ENCODE measurements around the gene PDE1C.
A peak's percentile ranks its signal among the peaks of the same experiment; 100 is the strongest.

PDE1C gene

GRCh38 chr7:32036557-32036956 lies 33.6 kb downstream of the PDE1C start:
- Histone ChIP-seq H3K4me2 (ENCODE audit: low read length, poor library complexity, severe bottlenecking) (no peak overlapping the region), H3K14ac (ENCODE audit: low read length in 2 of 2) (no peak overlapping the region), H2BK15ac (ENCODE audit: low read depth, poor library complexity, severe bottlenecking) (no peak overlapping the region), H4K8ac (ENCODE audit: low read length) (no peak overlapping the region), H3K23ac (ENCODE audit: low read length in 2 of 2) (no peak overlapping the region), H3K36me3 (ENCODE audit: control insufficient read depth in 1 of 2, insufficient read depth in 2 of 2, low read depth in 1 of 2, low read length in 2 of 2) (peaks cover 0 to 7% of the 10 kb centered on the region in 2 experiments), H3K9ac (ENCODE audit: low read length) (no peak overlapping the region), H2BK12ac (ENCODE audit: low read length in 2 of 2) (no peak overlapping the region), H3K27me3 (ENCODE audit: control insufficient read depth in 1 of 2, insufficient read depth in 1 of 2, low read length in 2 of 2) (no peaks in the 10 kb centered on the region), H3K4me1 (ENCODE audit: control insufficient read depth, insufficient read depth, low read depth, low read length) (peaks cover 1% of the 10 kb centered on the region), H3K27ac (ENCODE audit: low read length, poor library complexity, severe bottlenecking) (peak overlapping the region; percentile 42), H3K79me1 (replicated peaks; ENCODE audit: low read length, poor library complexity, severe bottlenecking) (peaks cover 29% of the 10 kb centered on the region), H2AK5ac (ENCODE audit: low read length, severe bottlenecking) (no peak overlapping the region), H3K4ac (ENCODE audit: low read depth in 1 of 2, low read length in 2 of 2) (no peak overlapping the region), H2BK5ac (ENCODE audit: low read depth, low read length, poor library complexity, severe bottlenecking) (no peak overlapping the region), H3K4me3 (ENCODE audit: insufficient read depth in 1 of 2, low read depth in 1 of 2, low read length in 2 of 2) (no peak overlapping the region), H4K91ac (ENCODE audit: low read length) (no peak overlapping the region), H2AFZ (ENCODE audit: low read depth, low read length) (no peak overlapping the region), H3K9me3 (ENCODE audit: control insufficient read depth, low read length) (no peaks in the 10 kb centered on the region), H3K18ac (ENCODE audit: low read depth in 1 of 2, low read length in 2 of 2) (no peak overlapping the region), H2BK120ac (ENCODE audit: low read depth, low read length) (no peak overlapping the region)
- no CpG with 5 or more reads among the region's 2 CpGs for WGBS
- peak; percentile 61 for DNase-seq

GRCh38 chr7:32034052-32034451 lies 36.2 kb downstream of the PDE1C start:
- Histone ChIP-seq H3K18ac (ENCODE audit: low read depth in 1 of 2, low read length in 2 of 2) (no peak overlapping the region), H2BK12ac (ENCODE audit: low read length in 2 of 2) (no peak overlapping the region), H2AFZ (ENCODE audit: low read depth, low read length) (no peak overlapping the region), H3K4me2 (ENCODE audit: low read length, poor library complexity, severe bottlenecking) (no peak overlapping the region), H2BK15ac (ENCODE audit: low read depth, poor library complexity, severe bottlenecking) (no peak overlapping the region), H3K4me1 (ENCODE audit: control insufficient read depth, insufficient read depth, low read depth, low read length) (peaks cover 1% of the 10 kb centered on the region), H3K36me3 (ENCODE audit: control insufficient read depth in 1 of 2, insufficient read depth in 2 of 2, low read depth in 1 of 2, low read length in 2 of 2) (peaks cover 0 to 4% of the 10 kb centered on the region in 2 experiments), H3K14ac (ENCODE audit: low read length in 2 of 2) (no peak overlapping the region), H4K91ac (ENCODE audit: low read length) (no peak overlapping the region), H3K27me3 (ENCODE audit: control insufficient read depth in 1 of 2, insufficient read depth in 1 of 2, low read length in 2 of 2) (no peaks in the 10 kb centered on the region), H3K9me3 (ENCODE audit: control insufficient read depth, low read length) (no peaks in the 10 kb centered on the region), H2AK5ac (ENCODE audit: low read length, severe bottlenecking) (peak overlapping the region; percentile 1), H3K23ac (ENCODE audit: low read length in 2 of 2) (no peak overlapping the region), H3K79me1 (replicated peaks; ENCODE audit: low read length, poor library complexity, severe bottlenecking) (peaks cover 21% of the 10 kb centered on the region), H2BK120ac (ENCODE audit: low read depth, low read length) (no peak overlapping the region), H2BK5ac (ENCODE audit: low read depth, low read length, poor library complexity, severe bottlenecking) (no peak overlapping the region), H3K27ac (ENCODE audit: low read length, poor library complexity, severe bottlenecking) (no peak overlapping the region), H3K4ac (ENCODE audit: low read depth in 1 of 2, low read length in 2 of 2) (no peak overlapping the region), H4K8ac (ENCODE audit: low read length) (no peak overlapping the region), H3K4me3 (ENCODE audit: insufficient read depth in 1 of 2, low read depth in 1 of 2, low read length in 2 of 2) (no peak overlapping the region), H3K9ac (ENCODE audit: low read length) (no peak overlapping the region)
- WGBS: 100% methylated on average over 1 of the region's 2 CpGs
- DNase-seq: no peak

- no peak overlapping the region for H3K4me3 ChIP-seq (ENCODE audit: insufficient read depth in 1 of 2, low read depth in 1 of 2, low read length in 2 of 2)
- WGBS: 84% methylated on average over 1 of the region's 3 CpGs
- no peak overlapping the region for H2BK5ac ChIP-seq (ENCODE audit: low read depth, low read length, poor library complexity, severe bottlenecking)
- peaks cover 1% of the 10 kb centered on the region for H3K4me1 ChIP-seq (ENCODE audit: control insufficient read depth, insufficient read depth, low read depth, low read length)
- no peak overlapping the region for H3K4me2 ChIP-seq (ENCODE audit: low read length, poor library complexity, severe bottlenecking)
- peaks cover 0 to 4% of the 10 kb centered on the region in 2 experiments for H3K36me3 ChIP-seq (ENCODE audit: control insufficient read depth in 1 of 2, insufficient read depth in 2 of 2, low read depth in 1 of 2, low read length in 2 of 2)
- no peak overlapping the region for H2BK12ac ChIP-seq (ENCODE audit: low read length in 2 of 2)
- H2AK5ac ChIP-seq (ENCODE audit: low read length, severe bottlenecking): peak overlapping the region; percentile 50
- H3K4ac ChIP-seq (ENCODE audit: low read depth in 1 of 2, low read length in 2 of 2): no peak overlapping the region
- no peak overlapping the region for H3K14ac ChIP-seq (ENCODE audit: low read length in 2 of 2)
- H3K9ac ChIP-seq (ENCODE audit: low read length): no peak overlapping the region
- no peak overlapping the region for H2BK15ac ChIP-seq (ENCODE audit: low read depth, poor library complexity, severe bottlenecking)
- no peak overlapping the region for H4K8ac ChIP-seq (ENCODE audit: low read length)
- DNase-seq: no peak
- no peak overlapping the region for H3K23ac ChIP-seq (ENCODE audit: low read length in 2 of 2)
- no peak overlapping the region for H3K27ac ChIP-seq (ENCODE audit: low read length, poor library complexity, severe bottlenecking)
- no peak overlapping the region for H4K91ac ChIP-seq (ENCODE audit: low read length)
- no peak overlapping the region for H2BK120ac ChIP-seq (ENCODE audit: low read depth, low read length)
- H3K18ac ChIP-seq (ENCODE audit: low read depth in 1 of 2, low read length in 2 of 2): no peak overlapping the region
- no peak overlapping the region for H2AFZ ChIP-seq (ENCODE audit: low read depth, low read length)
- peaks cover 19% of the 10 kb centered on the region for H3K79me1 ChIP-seq (replicated peaks; ENCODE audit: low read length, poor library complexity, severe bottlenecking)
- no peaks in the 10 kb centered on the region for H3K9me3 ChIP-seq (ENCODE audit: control insufficient read depth, low read length)
- H3K27me3 ChIP-seq (ENCODE audit: control insufficient read depth in 1 of 2, insufficient read depth in 1 of 2, low read length in 2 of 2): no peaks in the 10 kb centered on the region
Observed at GRCh38 chr7:32033006-32033405, 37.2 kb downstream of the PDE1C start.

- H2BK15ac ChIP-seq (ENCODE audit: low read depth, poor library complexity, severe bottlenecking): no peak overlapping the region
- H3K4me2 ChIP-seq (ENCODE audit: low read length, poor library complexity, severe bottlenecking): no peak overlapping the region
- DNase-seq: no peak
- H4K91ac ChIP-seq (ENCODE audit: low read length): peak overlapping the region; percentile 57
- peaks cover 0 to 4% of the 10 kb centered on the region in 2 experiments for H3K36me3 ChIP-seq (ENCODE audit: control insufficient read depth in 1 of 2, insufficient read depth in 2 of 2, low read depth in 1 of 2, low read length in 2 of 2)
- peak overlapping the region; percentile 8 for H2AK5ac ChIP-seq (ENCODE audit: low read length, severe bottlenecking)
- H2BK120ac ChIP-seq (ENCODE audit: low read depth, low read length): no peak overlapping the region
- H3K27ac ChIP-seq (ENCODE audit: low read length, poor library complexity, severe bottlenecking): no peak overlapping the region
- H2BK5ac ChIP-seq (ENCODE audit: low read depth, low read length, poor library complexity, severe bottlenecking): no peak overlapping the region
- no peak overlapping the region for H3K14ac ChIP-seq (ENCODE audit: low read length in 2 of 2)
- peaks cover 1% of the 10 kb centered on the region for H3K4me1 ChIP-seq (ENCODE audit: control insufficient read depth, insufficient read depth, low read depth, low read length)
- no peak overlapping the region for H3K4me3 ChIP-seq (ENCODE audit: insufficient read depth in 1 of 2, low read depth in 1 of 2, low read length in 2 of 2)
- peak overlapping the region in 1 of 2 experiments; percentile 44 for H3K18ac ChIP-seq (ENCODE audit: low read depth in 1 of 2, low read length in 2 of 2)
- H3K23ac ChIP-seq (ENCODE audit: low read length in 2 of 2): no peak overlapping the region
- no peaks in the 10 kb centered on the region for H3K27me3 ChIP-seq (ENCODE audit: control insufficient read depth in 1 of 2, insufficient read depth in 1 of 2, low read length in 2 of 2)
- no peaks in the 10 kb centered on the region for H3K9me3 ChIP-seq (ENCODE audit: control insufficient read depth, low read length)
- WGBS: 84% methylated on average over 3 of the region's 4 CpGs
- no peak overlapping the region for H3K9ac ChIP-seq (ENCODE audit: low read length)
- H3K79me1 ChIP-seq (replicated peaks; ENCODE audit: low read length, poor library complexity, severe bottlenecking): peaks cover 19% of the 10 kb centered on the region
- no peak overlapping the region for H4K8ac ChIP-seq (ENCODE audit: low read length)
- no peak overlapping the region for H3K4ac ChIP-seq (ENCODE audit: low read depth in 1 of 2, low read length in 2 of 2)
- no peak overlapping the region for H2AFZ ChIP-seq (ENCODE audit: low read depth, low read length)
- peak overlapping the region in 1 of 2 experiments; percentile 4 for H2BK12ac ChIP-seq (ENCODE audit: low read length in 2 of 2)
Observed at GRCh38 chr7:32032211-32032610, 38.0 kb downstream of the PDE1C start.

Data from mesenchymal stem cell (in vitro differentiated cells and primary cell).